HG03354 (cell line): ENCODE data around the gene TMED3.
"Not testable (repeated sequence)": the region's sequence is repeated elsewhere in the genome, so short reads cannot be mapped to it uniquely, and the experiment has no call there.

Experiments
- ATAC-seq: cut with Tn5 transposase; IDR thresholded peaks from one replicate; pipeline ENCODE4 v1.9.1; 2021; ENCODE audit warnings: mild to moderate bottlenecking; ENCODE audit not compliant: unreplicated experiment, poor library complexity, severe bottlenecking

TMED3 gene

GRCh38 chr15:79315623-79316328 is 4.9 kb downstream of the TMED3 start:
- no peak for ATAC-seq

GRCh38 chr15:79316864-79317263 is 6.0 kb downstream of the TMED3 start:
- ATAC-seq = no peak

GRCh38 chr15:79319973-79320372 is 9.1 kb downstream of the TMED3 start:
- not testable (repeated sequence) for ATAC-seq

GRCh38 chr15:79321876-79322275 is 11.0 kb downstream of the TMED3 start:
- no peak for ATAC-seq

- no peak for ATAC-seq
Observed at GRCh38 chr15:79322306-79322705, 11.4 kb downstream of the TMED3 start.

- no peak for ATAC-seq
Observed at GRCh38 chr15:79322945-79323344, 12.0 kb downstream of the TMED3 start.

GRCh38 chr15:79329171-79329611 is 18.3 kb downstream of the TMED3 start:
- no peak for ATAC-seq

GRCh38 chr15:79332824-79333510 is 22.1 kb downstream of the TMED3 start:
- ATAC-seq = no peak

- ATAC-seq = no peak
Observed at GRCh38 chr15:79337591-79337990, 26.7 kb downstream of the TMED3 start.

GRCh38 chr15:79339588-79340314 is 28.8 kb downstream of the TMED3 start:
- ATAC-seq = no peak

GRCh38 chr15:79340315-79340602 is 29.3 kb downstream of the TMED3 start:
- no peak for ATAC-seq

- ATAC-seq = no peak
Observed at GRCh38 chr15:79341396-79341795, 30.5 kb downstream of the TMED3 start.

GRCh38 chr15:79349525-79349924 is 38.6 kb downstream of the TMED3 start:
- no peak for ATAC-seq

- no peak for ATAC-seq
Observed at GRCh38 chr15:79352206-79352605, 41.3 kb downstream of the TMED3 start.

GRCh38 chr15:79357566-79357965 is 46.7 kb downstream of the TMED3 start:
- no peak for ATAC-seq

GRCh38 chr15:79358069-79358468 is 47.2 kb downstream of the TMED3 start:
- no peak for ATAC-seq

GRCh38 chr15:79364571-79365240 is 53.8 kb downstream of the TMED3 start:
- no peak for ATAC-seq

- no peak for ATAC-seq
Observed at GRCh38 chr15:79365765-79366164, 54.9 kb downstream of the TMED3 start.

- ATAC-seq = no peak
Observed at GRCh38 chr15:79366691-79367090, 55.8 kb downstream of the TMED3 start.

- ATAC-seq = no peak
Observed at GRCh38 chr15:79370716-79371115, 59.8 kb downstream of the TMED3 start.
